NCI-H2029 (cell line): ENCODE results near the gene BTNL3.

Experiments used
- DNase-seq: peaks from one replicate; lab custom pipeline; 2025; lab: John Stamatoyannopoulos, UW

BTNL3 gene

DNA sequence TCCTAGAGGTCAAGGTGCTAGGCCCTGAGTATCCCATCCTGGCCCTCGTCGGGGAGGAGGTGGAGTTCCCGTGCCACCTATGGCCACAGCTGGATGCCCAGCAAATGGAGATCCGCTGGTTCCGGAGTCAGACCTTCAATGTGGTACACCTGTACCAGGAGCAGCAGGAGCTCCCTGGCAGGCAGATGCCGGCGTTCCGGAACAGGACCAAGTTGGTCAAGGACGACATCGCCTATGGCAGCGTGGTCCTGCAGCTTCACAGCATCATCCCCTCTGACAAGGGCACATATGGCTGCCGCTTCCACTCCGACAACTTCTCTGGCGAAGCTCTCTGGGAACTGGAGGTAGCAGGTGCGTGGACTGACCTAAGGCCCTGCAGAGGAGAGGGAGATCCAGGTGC is 59.3 kb downstream of the BTNL3 start:
- no peak for DNase-seq

GRCh38 chr5:181050016-181050415 is 61.4 kb downstream of the BTNL3 start:
- DNase-seq: no peak

- no peak for DNase-seq
Measured at GRCh38 chr5:181051841-181052671, 63.4 kb downstream of the BTNL3 start.

- no peak for DNase-seq
Measured at GRCh38 chr5:181052672-181053487, 64.2 kb downstream of the BTNL3 start.

DNA sequence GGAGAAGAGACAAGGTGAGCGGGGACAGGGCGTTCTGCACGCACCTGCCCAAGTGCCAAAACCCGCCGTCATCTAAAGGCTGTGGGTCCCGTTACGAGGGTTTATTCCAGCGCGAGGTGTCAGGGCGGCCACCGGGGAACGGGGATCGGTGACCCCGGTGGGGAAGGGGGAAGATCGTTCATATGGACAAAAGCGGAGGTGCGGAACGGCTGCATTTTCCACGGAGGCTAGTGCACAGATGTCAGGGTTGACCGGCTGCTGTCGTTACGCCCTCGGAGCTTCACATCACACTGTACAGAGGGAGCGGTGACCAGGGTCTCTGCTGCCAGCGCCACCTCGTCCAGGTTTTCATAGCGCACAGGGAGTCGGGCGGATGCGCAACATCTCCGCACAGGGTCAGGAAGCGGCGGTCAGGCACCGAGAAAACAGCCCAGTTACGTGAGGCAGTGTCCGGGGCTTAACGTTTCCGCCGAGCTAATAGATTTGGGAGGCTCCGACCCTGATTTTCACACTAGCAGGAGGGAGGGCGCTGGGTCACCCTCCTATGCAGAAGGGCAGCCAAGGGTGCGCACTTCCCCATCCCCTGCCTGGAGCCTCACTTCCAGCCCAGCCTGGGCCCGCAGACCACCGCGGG is 65.0 kb downstream of the BTNL3 start:
- no peak for DNase-seq

GRCh38 chr5:181054138-181054537 is 65.5 kb downstream of the BTNL3 start:
- no peak for DNase-seq

- no peak for DNase-seq
Measured at GRCh38 chr5:181054871-181055459, 66.3 kb downstream of the BTNL3 start.
